DMS 273 (cell line): ENCODE data around the gene CHRNA1.

Experiments used
- DNase-seq: peaks from one replicate; lab custom pipeline; 2025; ENCODE audit not compliant: unreplicated experiment; lab: John Stamatoyannopoulos, UW

The CHRNA1 gene

GRCh38 chr2:174784316-174784715, 20.0 kb upstream of the CHRNA1 start:
- no peak for DNase-seq

- no peak for DNase-seq
Measured at GRCh38 chr2:174781996-174782395, 17.7 kb upstream of the CHRNA1 start.

GRCh38 chr2:174781298-174781697, 17.0 kb upstream of the CHRNA1 start:
- DNase-seq: no peak

- DNase-seq: no peak
Measured at GRCh38 chr2:174780856-174781255, 16.6 kb upstream of the CHRNA1 start.

- no peak for DNase-seq
Measured at GRCh38 chr2:174780191-174780840, 16.0 kb upstream of the CHRNA1 start.

- no peak for DNase-seq
Measured at GRCh38 chr2:174779361-174779928, 15.2 kb upstream of the CHRNA1 start.

- DNase-seq: no peak
Measured at GRCh38 chr2:174778085-174778981, 14.1 kb upstream of the CHRNA1 start.

GRCh38 chr2:174777347-174778084, 13.2 kb upstream of the CHRNA1 start:
- no peak for DNase-seq

- DNase-seq: no peak
Measured at GRCh38 chr2:174776675-174777074, 12.4 kb upstream of the CHRNA1 start.

GRCh38 chr2:174776223-174776622, 12.0 kb upstream of the CHRNA1 start:
- no peak for DNase-seq

GRCh38 chr2:174775571-174775980, 11.3 kb upstream of the CHRNA1 start:
- no peak for DNase-seq

- no peak for DNase-seq
Measured at GRCh38 chr2:174774886-174775285, 10.6 kb upstream of the CHRNA1 start.

- no peak for DNase-seq
Measured at GRCh38 chr2:174773215-174773614, 8.9 kb upstream of the CHRNA1 start.

- no peak for DNase-seq
Measured at GRCh38 chr2:174772472-174772801, 8.2 kb upstream of the CHRNA1 start.

GRCh38 chr2:174771631-174772471, 7.6 kb upstream of the CHRNA1 start:
- peak; percentile 90 for DNase-seq

GRCh38 chr2:174771136-174771535, 6.9 kb upstream of the CHRNA1 start:
- peak; percentile 13 for DNase-seq

GRCh38 chr2:174768557-174768956, 4.3 kb upstream of the CHRNA1 start:
- DNase-seq: no peak

- no peak for DNase-seq
Measured at GRCh38 chr2:174766271-174766670, 2.0 kb upstream of the CHRNA1 start.

- DNase-seq: no peak
Measured at GRCh38 chr2:174765576-174765975, 1.3 kb upstream of the CHRNA1 start.

- peak; percentile 42 for DNase-seq
Measured at GRCh38 chr2:174763780-174764179, 492 bp downstream of the CHRNA1 start.

- no peak for DNase-seq
Measured at GRCh38 chr2:174762464-174762863, 1.8 kb downstream of the CHRNA1 start.
